ENCODE results near the gene CTNNBL1.
"Not testable (repeated sequence)": the region's sequence is repeated elsewhere in the genome, so short reads cannot be mapped to it uniquely, and the experiment has no call there.

Gene CTNNBL1

GRCh38 chr20:37848706-37849105 lies 154.9 kb downstream of the CTNNBL1 start:
- Mint-ChIP-seq H3K27me3 (no peaks in the 10 kb centered on the region), H3K4me3 (no peak overlapping the region), H3K4me1 (no peaks in the 10 kb centered on the region), H3K9me3 (no peaks in the 10 kb centered on the region), H3K27ac (peak overlapping the region; percentile 10 to 21)
- DNase-seq = no peak
- no peak for ATAC-seq

GRCh38 chr20:37849156-37849555 lies 155.3 kb downstream of the CTNNBL1 start:
- no peak overlapping the region for H3K4me3 Mint-ChIP-seq
- H3K27ac Mint-ChIP-seq = no peak overlapping the region
- no peaks in the 10 kb centered on the region for H3K9me3 Mint-ChIP-seq
- no peaks in the 10 kb centered on the region for H3K4me1 Mint-ChIP-seq
- DNase-seq = no peak
- ATAC-seq = no peak
- no peaks in the 10 kb centered on the region for H3K27me3 Mint-ChIP-seq

- H3K4me1 Mint-ChIP-seq = no peaks in the 10 kb centered on the region
- no peak for DNase-seq
- H3K9me3 Mint-ChIP-seq = no peaks in the 10 kb centered on the region
- no peak for ATAC-seq
- no peaks in the 10 kb centered on the region for H3K27me3 Mint-ChIP-seq
- H3K27ac Mint-ChIP-seq = no peak overlapping the region
- H3K4me3 Mint-ChIP-seq = no peak overlapping the region
Measured at GRCh38 chr20:37849566-37849965, 155.7 kb downstream of the CTNNBL1 start.

GRCh38 chr20:37850036-37850592 lies 156.3 kb downstream of the CTNNBL1 start:
- ATAC-seq (no peak), DNase-seq (no peak)
- Mint-ChIP-seq H3K27ac (no peak overlapping the region), H3K4me1 (no peaks in the 10 kb centered on the region), H3K27me3 (no peaks in the 10 kb centered on the region), H3K4me3 (no peak overlapping the region), H3K9me3 (no peaks in the 10 kb centered on the region)

GRCh38 chr20:37850724-37851355 lies 157.0 kb downstream of the CTNNBL1 start:
- DNase-seq = no peak
- H3K4me3 Mint-ChIP-seq = no peak overlapping the region

GRCh38 chr20:37852666-37853065 lies 158.8 kb downstream of the CTNNBL1 start:
- Mint-ChIP-seq H3K27ac (no peak overlapping the region), H3K4me3 (no peak overlapping the region), H3K27me3 (no peaks in the 10 kb centered on the region), H3K9me3 (no peaks in the 10 kb centered on the region), H3K4me1 (no peaks in the 10 kb centered on the region)
- DNase-seq = no peak
- ATAC-seq = no peak

More at GRCh38 chr20:37850724-37851355, 157.0 kb downstream of the CTNNBL1 start:
- Mint-ChIP-seq H3K9me3 (no peaks in the 10 kb centered on the region), H3K27me3 (no peaks in the 10 kb centered on the region), H3K4me1 (no peaks in the 10 kb centered on the region), H3K27ac (no peak overlapping the region)
- no peak for ATAC-seq

- Mint-ChIP-seq H3K4me1 (no peaks in the 10 kb centered on the region), H3K27me3 (no peaks in the 10 kb centered on the region), H3K9me3 (no peaks in the 10 kb centered on the region), H3K27ac (peak overlapping the region in 1 of 2 donors; percentile 73), H3K4me3 (no peak overlapping the region)
- ATAC-seq (no peak), DNase-seq (no peak)
Measured at GRCh38 chr20:37853823-37854375, 160.1 kb downstream of the CTNNBL1 start.

GRCh38 chr20:37856034-37856433 lies 162.2 kb downstream of the CTNNBL1 start:
- not testable (repeated sequence) for DNase-seq, ATAC-seq, H3K4me1 Mint-ChIP-seq, H3K27me3 Mint-ChIP-seq, H3K4me3 Mint-ChIP-seq, H3K9me3 Mint-ChIP-seq
- H3K27ac Mint-ChIP-seq = peak overlapping the region; percentile 45 to 77

- H3K9me3 Mint-ChIP-seq = no peaks in the 10 kb centered on the region
- no peak overlapping the region for H3K4me3 Mint-ChIP-seq
- H3K27ac Mint-ChIP-seq = no peak overlapping the region
- H3K27me3 Mint-ChIP-seq = no peaks in the 10 kb centered on the region
- H3K4me1 Mint-ChIP-seq = no peaks in the 10 kb centered on the region
- no peak for DNase-seq
- no peak for ATAC-seq
Measured at GRCh38 chr20:37856932-37857660, 163.3 kb downstream of the CTNNBL1 start.

- H3K4me1 Mint-ChIP-seq = no peaks in the 10 kb centered on the region
- ATAC-seq (no peak), DNase-seq (no peak)
- H3K4me3 Mint-ChIP-seq = no peak overlapping the region
- H3K27ac Mint-ChIP-seq = no peak overlapping the region
- H3K9me3 Mint-ChIP-seq = no peaks in the 10 kb centered on the region
- no peaks in the 10 kb centered on the region for H3K27me3 Mint-ChIP-seq
Measured at GRCh38 chr20:37859406-37860171, 165.8 kb downstream of the CTNNBL1 start.

- DNase-seq = no peak
- no peak for ATAC-seq
- Mint-ChIP-seq H3K9me3 (no peaks in the 10 kb centered on the region), H3K27ac (peak overlapping the region in 1 of 2 donors; percentile 90), H3K27me3 (no peaks in the 10 kb centered on the region), H3K4me1 (no peaks in the 10 kb centered on the region), H3K4me3 (no peak overlapping the region)
Measured at GRCh38 chr20:37863289-37863688, 169.5 kb downstream of the CTNNBL1 start.

GRCh38 chr20:37864298-37864697 lies 170.5 kb downstream of the CTNNBL1 start:
- no peaks in the 10 kb centered on the region for H3K4me1 Mint-ChIP-seq
- ATAC-seq (no peak), DNase-seq (no peak)
- no peak overlapping the region for H3K27ac Mint-ChIP-seq
- no peaks in the 10 kb centered on the region for H3K9me3 Mint-ChIP-seq
- no peaks in the 10 kb centered on the region for H3K27me3 Mint-ChIP-seq
- H3K4me3 Mint-ChIP-seq = no peak overlapping the region

- H3K4me1 Mint-ChIP-seq = no peaks in the 10 kb centered on the region
- ATAC-seq (no peak), DNase-seq (no peak)
- H3K4me3 Mint-ChIP-seq = no peak overlapping the region
- H3K27ac Mint-ChIP-seq = no peak overlapping the region
- H3K27me3 Mint-ChIP-seq = no peaks in the 10 kb centered on the region
- no peaks in the 10 kb centered on the region for H3K9me3 Mint-ChIP-seq
Measured at GRCh38 chr20:37866051-37866450, 172.2 kb downstream of the CTNNBL1 start.

GRCh38 chr20:37867289-37868195 lies 173.7 kb downstream of the CTNNBL1 start:
- DNase-seq (no peak), ATAC-seq (no peak)
- no peak overlapping the region for H3K27ac Mint-ChIP-seq
- no peaks in the 10 kb centered on the region for H3K27me3 Mint-ChIP-seq
- H3K9me3 Mint-ChIP-seq = no peaks in the 10 kb centered on the region
- H3K4me3 Mint-ChIP-seq = no peak overlapping the region
- no peaks in the 10 kb centered on the region for H3K4me1 Mint-ChIP-seq

- Mint-ChIP-seq H3K4me1 (no peaks in the 10 kb centered on the region), H3K27ac (no peak overlapping the region), H3K4me3 (no peak overlapping the region), H3K27me3 (no peaks in the 10 kb centered on the region), H3K9me3 (no peaks in the 10 kb centered on the region)
- DNase-seq (no peak), ATAC-seq (no peak)
Measured at GRCh38 chr20:37868851-37869333, 175.1 kb downstream of the CTNNBL1 start.
